GM10266 (cell line): ENCODE measurements around the gene OR6B1.
"Not testable (repeated sequence)": the region's sequence is repeated elsewhere in the genome, so short reads cannot be mapped to it uniquely, and the experiment has no call there.

ENCODE experiments used
- DNase-seq: peaks from one replicate; pipeline ENCODE4 v3.0.0; 2012; ENCODE audit errors: extremely low spot score
- CTCF ChIP-seq: IDR thresholded peaks from 2 replicates; pipeline ENCODE4 v1.5.1; 2012; ENCODE audit warnings: mild to moderate bottlenecking, low read depth; ENCODE audit not compliant: control insufficient read depth, insufficient read depth; ENCODE audit errors: missing control alignments

The OR6B1 gene

GRCh38 chr7:144004703-144005102 is 4.6 kb downstream of the OR6B1 start:
- no peak for TF ChIP-seq CTCF
- DNase-seq, result no peak

- TF ChIP-seq CTCF, result no peak
- DNase-seq, result no peak
Observed at GRCh38 chr7:144006029-144006691, 6.0 kb downstream of the OR6B1 start.

GRCh38 chr7:144006692-144007042 is 6.5 kb downstream of the OR6B1 start:
- TF ChIP-seq CTCF, result no peak
- no peak for DNase-seq

- DNase-seq, result no peak
- TF ChIP-seq CTCF, result no peak
Observed at GRCh38 chr7:144009361-144009760, 9.2 kb downstream of the OR6B1 start.

GRCh38 chr7:144010061-144010460 is 9.9 kb downstream of the OR6B1 start:
- not testable (repeated sequence) for DNase-seq

- DNase-seq, result not testable (repeated sequence)
Observed at GRCh38 chr7:144010821-144011220, 10.7 kb downstream of the OR6B1 start.

GRCh38 chr7:144011458-144012230 is 11.5 kb downstream of the OR6B1 start:
- DNase-seq, result no peak
- peak; percentile 25 for TF ChIP-seq CTCF

GRCh38 chr7:144018065-144018464 is 17.9 kb downstream of the OR6B1 start:
- TF ChIP-seq CTCF, result no peak
- DNase-seq, result no peak
